H9 (cell line): ENCODE data around the gene CDKAL1. TPM values are rescaled to one million over a fixed set of nuclear protein-coding genes. Genes with fewer than 3 reads are reported as not detected.

Experiments
- DNase-seq: peaks from one replicate; pipeline ENCODE4 v3.0.0-alpha.2; 2017
- H2AFZ ChIP-seq: one replicate; pipeline ENCODE4 v1.6.1; 2013; ENCODE audit warnings: mild to moderate bottlenecking, low read length, control low read depth, moderate library complexity
- H2AK5ac ChIP-seq: 2 replicates; pipeline ENCODE4 v1.6.1; 2013; ENCODE audit warnings: low read length, control low read depth, mixed read lengths; ENCODE audit not compliant: insufficient read length
- H2BK120ac ChIP-seq: one replicate; pipeline ENCODE4 v1.6.1; 2013; ENCODE audit warnings: low read depth, mild to moderate bottlenecking, low read length, control low read depth, inconsistent platforms; ENCODE audit not compliant: poor library complexity, severe bottlenecking
- H2BK12ac ChIP-seq: 2 replicates; pipeline ENCODE4 v1.6.1; 2013; ENCODE audit warnings: low read length, control low read depth, mixed read lengths, low read depth; ENCODE audit not compliant: insufficient read length
- H2BK15ac ChIP-seq: 2 replicates; pipeline ENCODE4 v1.6.1; 2013; ENCODE audit warnings: low read depth, low read length, control low read depth
- H2BK20ac ChIP-seq: one replicate; pipeline ENCODE4 v1.6.1; 2013; ENCODE audit warnings: low read depth, mild to moderate bottlenecking, low read length, control low read depth, inconsistent platforms; ENCODE audit not compliant: poor library complexity, severe bottlenecking
- H2BK5ac ChIP-seq: 2 replicates; pipeline ENCODE4 v1.6.1; 2013; ENCODE audit warnings: low read length, control low read depth, mixed read lengths; ENCODE audit not compliant: insufficient read length
- H3K14ac ChIP-seq: 2 replicates; pipeline ENCODE4 v1.6.1; 2013; ENCODE audit warnings: low read length, control low read depth; ENCODE audit not compliant: insufficient read depth
- H3K18ac ChIP-seq: 2 replicates; pipeline ENCODE4 v1.6.1; 2013; ENCODE audit warnings: low read depth, mild to moderate bottlenecking, mixed read lengths, low read length, control low read depth; ENCODE audit not compliant: insufficient read length
- H3K23ac ChIP-seq: 2 replicates; pipeline ENCODE4 v1.6.1; 2013; ENCODE audit warnings: low read length, control low read depth, mixed read lengths, low read depth; ENCODE audit not compliant: insufficient read length
- H3K23me2 ChIP-seq: 2 replicates; pipeline ENCODE4 v1.6.1; 2013; ENCODE audit warnings: low read depth, mild to moderate bottlenecking, mixed read lengths, low read length, control low read depth; ENCODE audit not compliant: insufficient read length, poor library complexity, severe bottlenecking
- H3K27ac ChIP-seq: 2 replicates; pipeline ENCODE4 v1.5.1; 2013; ENCODE audit warnings: low read length, control low read depth, mixed read lengths, low read depth; ENCODE audit not compliant: insufficient read length
- H3K27me3 ChIP-seq: 2 replicates; pipeline ENCODE4 v1.6.1; 2013; ENCODE audit warnings: low read length, control low read depth, inconsistent platforms; ENCODE audit not compliant: insufficient read depth
- H3K4ac ChIP-seq: 2 replicates; pipeline ENCODE4 v1.6.1; 2013; ENCODE audit warnings: low read depth, mild to moderate bottlenecking, control low read depth, inconsistent platforms, low read length, moderate library complexity
- H3K4me1 ChIP-seq: 2 replicates; pipeline ENCODE4 v1.6.1; 2013; ENCODE audit warnings: low read length, control low read depth, inconsistent platforms; ENCODE audit not compliant: insufficient read depth
- H3K4me2 ChIP-seq: 2 replicates; pipeline ENCODE4 v1.6.1; 2013; ENCODE audit warnings: low read length, control low read depth, mixed read lengths; ENCODE audit not compliant: insufficient read length, insufficient read depth
- H3K56ac ChIP-seq: 2 replicates; pipeline ENCODE4 v1.6.1; 2013; ENCODE audit warnings: low read depth, mild to moderate bottlenecking, mixed read lengths, low read length, control low read depth; ENCODE audit not compliant: insufficient read length
- H3K79me1 ChIP-seq: 2 replicates; pipeline ENCODE4 v1.6.1; 2013; ENCODE audit warnings: low read depth, mild to moderate bottlenecking, moderate library complexity, low read length, control low read depth, inconsistent platforms; ENCODE audit not compliant: insufficient read depth, poor library complexity, severe bottlenecking
- H3K79me2 ChIP-seq: 2 replicates; pipeline ENCODE4 v1.6.1; 2013; ENCODE audit warnings: low read length, control low read depth, inconsistent platforms; ENCODE audit not compliant: insufficient read depth
- H3K9ac ChIP-seq: 2 replicates; pipeline ENCODE4 v1.6.1; 2013; ENCODE audit warnings: low read length, control low read depth, mixed read lengths; ENCODE audit not compliant: insufficient read length; ENCODE audit errors: extremely low read depth
- H3K9me3 ChIP-seq: one replicate; pipeline ENCODE4 v1.6.1; 2013; ENCODE audit warnings: low read depth, low read length, inconsistent platforms; ENCODE audit not compliant: control insufficient read depth
- H3T11ph ChIP-seq: one replicate; pipeline ENCODE4 v1.6.1; 2013; ENCODE audit warnings: mild to moderate bottlenecking, low read length, control low read depth, inconsistent platforms
- H4K20me1 ChIP-seq: one replicate; pipeline ENCODE4 v1.6.1; 2013; ENCODE audit not compliant: control insufficient read depth, insufficient read length, insufficient read depth
- H4K5ac ChIP-seq: 2 replicates; pipeline ENCODE4 v1.6.1; 2013; ENCODE audit warnings: low read depth, mild to moderate bottlenecking, mixed read lengths, low read length, control low read depth; ENCODE audit not compliant: insufficient read length
- H4K8ac ChIP-seq: replicated peaks from 2 replicates; pipeline ENCODE4 v1.6.1; 2013; ENCODE audit warnings: low read length, control low read depth, mixed read lengths, low read depth; ENCODE audit not compliant: insufficient read length
- H4K91ac ChIP-seq: 2 replicates; pipeline ENCODE4 v1.6.1; 2013; ENCODE audit warnings: low read depth, mild to moderate bottlenecking, moderate library complexity, mixed read lengths, low read length, control low read depth; ENCODE audit not compliant: insufficient read length
- H3K27ac Mint-ChIP-seq, 3 experiments: 2 replicates in 2 of 3; 3 replicates in 1 of 3; pipeline ENCODE4 v1.8.0; 2020 to 2021; ENCODE audit warnings: mixed read lengths in 3 of 3, mild to moderate bottlenecking in 1 of 3, moderate library complexity in 1 of 3
- H3K27me3 Mint-ChIP-seq: 2 replicates; pipeline ENCODE4 v1.8.0; 2021; ENCODE audit warnings: low read depth, mild to moderate bottlenecking, moderate library complexity, mixed read lengths
- H3K36me3 Mint-ChIP-seq, 3 experiments: 2 replicates in 2 of 3; 3 replicates in 1 of 3; pipeline ENCODE4 v1.8.0; 2020 to 2021; ENCODE audit warnings: low read depth in 3 of 3, mixed read lengths in 3 of 3; ENCODE audit not compliant: insufficient read depth in 1 of 3
- H3K4me1 Mint-ChIP-seq, 2 experiments: 2 replicates each; pipeline ENCODE4 v1.8.0; 2020; ENCODE audit warnings: mixed read lengths in 2 of 2
- H3K4me3 Mint-ChIP-seq, 2 experiments: 2 replicates in 1 of 2; 3 replicates in 1 of 2; pipeline ENCODE4 v1.8.0; 2020 to 2021; ENCODE audit warnings: mild to moderate bottlenecking in 2 of 2, mixed read lengths in 2 of 2, moderate library complexity in 1 of 2
- H3K9me3 Mint-ChIP-seq, 2 experiments: 2 replicates in 1 of 2; 3 replicates in 1 of 2; pipeline ENCODE4 v1.8.0; 2020; ENCODE audit warnings: mild to moderate bottlenecking in 2 of 2, mixed read lengths in 2 of 2, moderate library complexity in 1 of 2
- CTCF ChIP-seq: fragments of 200-600 bp; sonication (generic); conservative IDR thresholded peaks from 3 replicates; pipeline ENCODE4 v1.8.0; 2021; ENCODE audit warnings: antibody characterized with exemption, mild to moderate bottlenecking
- WGBS: extraction: QIAGEN DNeasy Blood & Tissue Kit; methylation state at CpG from one replicate; pipeline ENCODE4 v1.1.7; 2013; ENCODE audit warnings: missing lambda C conversion rate, low lambda C conversion rate, mixed read lengths; ENCODE audit not compliant: insufficient read length; ENCODE audit errors: extremely low coverage; 5-methylcytosine and 5-hydroxymethylcytosine counted together
- total RNA-seq: library from RNA; stranded (reverse); gene quantifications from 2 replicates; pipeline ENCODE4 v1.2.1, GENCODE V29; 2021

CDKAL1 gene
- total RNA-seq, 1 experiment from 2014 or later: 23.0 TPM

GRCh38 chr6:21164768-21165326 lies 630.6 kb downstream of the CDKAL1 start:
- no peak overlapping the region for H2BK5ac ChIP-seq
- H4K8ac ChIP-seq: no peak overlapping the region
- no peak overlapping the region for H3K27ac ChIP-seq
- H3K4me1 ChIP-seq: peaks cover 2% of the 10 kb centered on the region; the same call in 1 of the 2 replicates
- no peaks in the 10 kb centered on the region for H3K36me3 Mint-ChIP-seq
- no peak overlapping the region for H2BK15ac ChIP-seq
- no peak overlapping the region for H3K4me3 Mint-ChIP-seq
- no peak for DNase-seq
- H3K14ac ChIP-seq: no peak overlapping the region
- H3K23ac ChIP-seq: no peak overlapping the region
- no peak for TF ChIP-seq CTCF
- no peak overlapping the region for H3K56ac ChIP-seq
- H3K4me2 ChIP-seq: no peak overlapping the region
- no peak overlapping the region for H3K27ac Mint-ChIP-seq
- no peak overlapping the region for H4K5ac ChIP-seq
- H3K27me3 Mint-ChIP-seq: no peaks in the 10 kb centered on the region
- H3K27me3 ChIP-seq: no peaks in the 10 kb centered on the region
- H3K9me3 ChIP-seq: no peaks in the 10 kb centered on the region
- no peak overlapping the region for H2AFZ ChIP-seq
- no peaks in the 10 kb centered on the region for H4K20me1 ChIP-seq
- no peak overlapping the region for H2BK20ac ChIP-seq
- H2BK120ac ChIP-seq: no peak overlapping the region
- no peak overlapping the region for H3T11ph ChIP-seq
- H4K91ac ChIP-seq: no peak overlapping the region
- H3K23me2 ChIP-seq: no peaks in the 10 kb centered on the region
- H2AK5ac ChIP-seq: no peak overlapping the region
- H3K79me1 ChIP-seq: no peaks in the 10 kb centered on the region
- peaks cover 8 to 16% of the 10 kb centered on the region in 2 experiments for H3K4me1 Mint-ChIP-seq
- H3K9ac ChIP-seq: no peak overlapping the region
- no CpG with 5 or more reads among the region's 2 CpGs for WGBS
- H3K18ac ChIP-seq: no peak overlapping the region
- H2BK12ac ChIP-seq: no peak overlapping the region
- no peaks in the 10 kb centered on the region for H3K9me3 Mint-ChIP-seq
- H3K79me2 ChIP-seq: no peaks in the 10 kb centered on the region
- H3K4ac ChIP-seq: no peak overlapping the region
